MM.1S (cell line): ENCODE measurements around the gene CFAP77.

Experiments
- DNase-seq: peaks from one replicate; pipeline ENCODE4 v3.0.0-alpha.2; 2015
- H2AFZ ChIP-seq: fragments of 300-600 bp; sonication (generic); 2 replicates; pipeline ENCODE4 v1.6.0; 2016; ENCODE audit warnings: antibody characterized with exemption, low read length
- H3F3A ChIP-seq: fragments of 300-600 bp; sonication (generic); 2 replicates; pipeline ENCODE4 v1.6.1; 2016; ENCODE audit warnings: mild to moderate bottlenecking, antibody characterized with exemption, low read length, moderate library complexity, mixed read lengths; ENCODE audit not compliant: insufficient read depth
- H3K27ac ChIP-seq: fragments of 300-600 bp; sonication (generic); 2 replicates; pipeline ENCODE4 v1.5.1; 2016; ENCODE audit warnings: mild to moderate bottlenecking, low read length
- H3K27me3 ChIP-seq: fragments of 300-600 bp; sonication (generic); replicated peaks from 2 replicates; pipeline ENCODE4 v1.6.0; 2016; ENCODE audit warnings: low read length; ENCODE audit not compliant: insufficient read depth
- H3K36me3 ChIP-seq: fragments of 300-600 bp; sonication (generic); replicated peaks from 2 replicates; pipeline ENCODE4 v1.6.1; 2016; ENCODE audit warnings: mild to moderate bottlenecking, low read length, mixed read lengths; ENCODE audit not compliant: insufficient read depth
- H3K4me1 ChIP-seq: fragments of 300-600 bp; sonication (generic); 2 replicates; pipeline ENCODE4 v1.6.1; 2016; ENCODE audit warnings: low read length, mixed read lengths
- H3K4me2 ChIP-seq: fragments of 300-600 bp; sonication (generic); 2 replicates; pipeline ENCODE4 v1.6.0; 2016; ENCODE audit warnings: low read depth, low read length
- H3K4me3 ChIP-seq: fragments of 300-600 bp; sonication (generic); 2 replicates; pipeline ENCODE4 v1.5.1; 2016; ENCODE audit warnings: low read length, mixed read lengths
- H3K79me2 ChIP-seq: fragments of 300-600 bp; sonication (generic); 2 replicates; pipeline ENCODE4 v1.6.1; 2016; ENCODE audit warnings: mixed run types, low read length, mixed read lengths
- H3K9ac ChIP-seq: fragments of 300-600 bp; sonication (generic); 2 replicates; pipeline ENCODE4 v1.6.1; 2016; ENCODE audit warnings: low read length, mixed read lengths
- H3K9me2 ChIP-seq: fragments of 300-600 bp; sonication (generic); replicated peaks from 2 replicates; pipeline ENCODE4 v1.6.1; 2016; ENCODE audit warnings: mild to moderate bottlenecking, low read length, mixed read lengths; ENCODE audit not compliant: insufficient read depth
- H3K9me3 ChIP-seq: fragments of 300-600 bp; sonication (generic); replicated peaks from 2 replicates; pipeline ENCODE4 v1.6.1; 2016; ENCODE audit warnings: mild to moderate bottlenecking, low read length, mixed read lengths; ENCODE audit not compliant: insufficient read depth
- H4K20me1 ChIP-seq: fragments of 300-600 bp; sonication (generic); 2 replicates; pipeline ENCODE4 v1.6.1; 2016; ENCODE audit warnings: mild to moderate bottlenecking, low read length, moderate library complexity, mixed read lengths; ENCODE audit not compliant: insufficient read depth
- CTCF ChIP-seq: fragments of 300-600 bp; sonication (generic); IDR thresholded peaks from 2 replicates; pipeline ENCODE4 v1.5.1; 2016; ENCODE audit warnings: antibody characterized with exemption, low read length, mixed read lengths
- EZH2 ChIP-seq: fragments of 300-600 bp; sonication (generic); optimal IDR thresholded peaks from 2 replicates; pipeline ENCODE3; 2017; ENCODE audit warnings: low read depth, mild to moderate bottlenecking, antibody characterized with exemption, low read length, mixed read lengths
- EZH2phosphoT487 ChIP-seq: fragments of 300-600 bp; sonication (generic); IDR thresholded peaks from 2 replicates; pipeline ENCODE4 v1.6.1; 2018; ENCODE audit warnings: antibody characterized with exemption, low read length

Gene CFAP77

GRCh38 chr9:132387133-132387532, 22.9 kb upstream of the CFAP77 start:
- H3K4me1 ChIP-seq: peaks cover 12% of the 10 kb centered on the region
- H3K27ac ChIP-seq: no peak overlapping the region
- H2AFZ ChIP-seq: no peak overlapping the region
- no peaks in the 10 kb centered on the region for H3K79me2 ChIP-seq
- no peak overlapping the region for H3K4me3 ChIP-seq
- no peaks in the 10 kb centered on the region for H4K20me1 ChIP-seq
- no peak for DNase-seq
- TF ChIP-seq EZH2: no peak
- TF ChIP-seq EZH2phosphoT487: no peak
- no peak for TF ChIP-seq CTCF
- no peaks in the 10 kb centered on the region for H3K9me2 ChIP-seq
- H3K27me3 ChIP-seq: no peaks in the 10 kb centered on the region
- H3K9ac ChIP-seq: no peak overlapping the region
- H3K9me3 ChIP-seq: no peaks in the 10 kb centered on the region
- H3K36me3 ChIP-seq: peaks cover 6% of the 10 kb centered on the region
- no peak overlapping the region for H3K4me2 ChIP-seq
- peaks cover 4% of the 10 kb centered on the region; the same call in 1 of the 2 replicates for H3F3A ChIP-seq

GRCh38 chr9:132390966-132391365, 19.0 kb upstream of the CFAP77 start:
- Histone ChIP-seq H3K79me2 (no peaks in the 10 kb centered on the region), H3K4me1 (no peaks in the 10 kb centered on the region), H3K9ac (no peak overlapping the region), H2AFZ (no peak overlapping the region), H3K9me2 (no peaks in the 10 kb centered on the region), H3K27me3 (no peaks in the 10 kb centered on the region), H3F3A (no peaks in the 10 kb centered on the region), H4K20me1 (no peaks in the 10 kb centered on the region), H3K9me3 (no peaks in the 10 kb centered on the region), H3K27ac (no peak overlapping the region), H3K4me2 (no peak overlapping the region), H3K36me3 (peaks cover 5% of the 10 kb centered on the region), H3K4me3 (no peak overlapping the region)
- TF ChIP-seq EZH2phosphoT487: no peak
- TF ChIP-seq CTCF: no peak
- no peak for TF ChIP-seq EZH2
- no peak for DNase-seq

- DNase-seq: no peak
- no peaks in the 10 kb centered on the region for H4K20me1 ChIP-seq
- no peak overlapping the region for H3K4me3 ChIP-seq
- H3K9me2 ChIP-seq: no peaks in the 10 kb centered on the region
- no peaks in the 10 kb centered on the region for H3F3A ChIP-seq
- no peaks in the 10 kb centered on the region for H3K4me1 ChIP-seq
- H3K9me3 ChIP-seq: no peaks in the 10 kb centered on the region
- no peak overlapping the region for H3K9ac ChIP-seq
- H3K36me3 ChIP-seq: 0 out of 2 replicates have a peak, but pooled peaks cover 4% of the 10 kb centered on the region
- no peak overlapping the region for H2AFZ ChIP-seq
- no peaks in the 10 kb centered on the region for H3K27me3 ChIP-seq
- no peaks in the 10 kb centered on the region for H3K79me2 ChIP-seq
- no peak overlapping the region for H3K27ac ChIP-seq
- no peak overlapping the region for H3K4me2 ChIP-seq
- TF ChIP-seq EZH2phosphoT487 (no peak), EZH2 (no peak), CTCF (no peak)
Measured at GRCh38 chr9:132391449-132391848, 18.6 kb upstream of the CFAP77 start.
